Heart left ventricle (tissue), 16 donors: Measurements from ENCODE around the gene TBC1D8. TPM values are rescaled to one million over a fixed set of nuclear protein-coding genes. Genes with fewer than 3 reads are reported as not detected.
A peak's percentile ranks its signal among the peaks of the same experiment; 100 is the strongest.

Experiments used
- ATAC-seq, 4 donors: fragments of 200-7000 bp; cut with Tn5 transposase; one replicate each; pipeline ENCODE4 v1.9.1; 2020 to 2022; ENCODE audit warnings: moderate library complexity in 4 of 4, mild to moderate bottlenecking in 3 of 4, moderate number of reproducible peaks in 1 of 4
- DNase-seq, 5 donors: peaks; one replicate each; pipeline ENCODE4 v3.0.0-alpha.2; 2020
- H3K27ac ChIP-seq, 12 donors: fragments of 200-600 bp; sonication (generic) in 4 of 12; one replicate each; pipeline versions ENCODE4 v1.5.0 to v1.8.0; 2016 to 2022; ENCODE audit warnings: mild to moderate bottlenecking in 2 of 12
- H3K27me3 ChIP-seq, 9 donors: fragments of 200-600 bp; sonication (generic) in 2 of 9; one replicate each; pipeline versions ENCODE4 v1.5.1 to v1.8.0; 2016 to 2022; ENCODE audit warnings: mild to moderate bottlenecking in 3 of 9
- H3K36me3 ChIP-seq, 9 donors: fragments of 200-600 bp; sonication (generic) in 2 of 9; one replicate each; pipeline versions ENCODE4 v1.5.0 to v1.8.0; 2018 to 2022; ENCODE audit warnings: mild to moderate bottlenecking in 2 of 9
- H3K4me1 ChIP-seq, 12 donors: fragments of 200-600 bp; sonication (generic) in 4 of 12; one replicate each; pipeline versions ENCODE4 v1.5.0 to v1.8.0; 2016 to 2022; ENCODE audit warnings: mild to moderate bottlenecking in 3 of 12
- H3K4me3 ChIP-seq, 12 donors: fragments of 200-600 bp; sonication (generic) in 4 of 12; one replicate each; pipeline versions ENCODE4 v1.5.0 to v1.8.0; 2017 to 2022; ENCODE audit warnings: mild to moderate bottlenecking in 9 of 12, moderate library complexity in 4 of 12
- H3K9me3 ChIP-seq, 12 donors: fragments of 200-600 bp; sonication (generic) in 4 of 12; one replicate each; pipeline versions ENCODE4 v1.5.0 to v1.8.0; 2016 to 2022; ENCODE audit warnings: mild to moderate bottlenecking in 1 of 12
- POLR2A ChIP-seq, 2 donors: fragments of 450-650 bp; IDR thresholded peaks; one replicate each; pipeline ENCODE4 v1.6.1; 2017; ENCODE audit warnings: antibody characterized with exemption in 2 of 2, mild to moderate bottlenecking in 2 of 2, moderate library complexity in 2 of 2
- WGBS, 4 donors: extraction: QIAGEN DNeasy Blood & Tissue Kit in 2 of 4; methylation state at CpG; one replicate each; pipeline versions ENCODE4 v1.1.5 to v1.1.7; 2013 to 2018; 5-methylcytosine and 5-hydroxymethylcytosine counted together
- intact Hi-C, 10 donors: fragments of 100-400 bp; cut with DNase I; formaldehyde crosslinking; loops; one replicate each; pipeline versions ENCODE4 v1.11.1 to v1.14.2; 2022
- polyA plus RNA-seq, 2 donors: library from polyadenylated mRNA; stranded (reverse); fragments of 200-250 nt; gene quantifications; one replicate each; pipeline ENCODE4 v1.2.3, GENCODE V29; 2013
- total RNA-seq, 9 donors: library from RNA; depleted of rRNA in 2 of 9; stranded (reverse); fragments of >200 nt in 2 of 9; fragmentation: NEBNext Ultra II Directional in 3 of 9; extraction: Animal tissue kit (Norgen Biotek cat#: 25700) in 3 of 9; gene quantifications; one replicate each; pipeline versions ENCODE4 v1.1.0 to v1.2.4, GENCODE V29; 2016 to 2023
- TF ChIP-seq, protein P1 (sequence below), 12 donors: fragments of 200-600 bp; sonication (generic) in 4 of 12; IDR thresholded peaks; one replicate each; pipeline versions ENCODE4 v1.5.0 to v1.8.0; 2018 to 2022; ENCODE audit warnings: antibody characterized with exemption in 12 of 12, mild to moderate bottlenecking in 5 of 12
- donor health status: ischemic (EF 13 %, LVEDD 7.1; RV severe dilation, severe dysfunction).
- donor health status: healthy with polysubstance abuse.
- donor health status: DM: no; HTN: yes; CAD: no.
- donor health status: DM: no; HTN: no; CAD: no.
- donor health status: ischemic (EF 25% LVEDD 6.9; RV normal size, moderate dysfunction).
- donor health status: ischemic (EF 25% LVEDD 5.7; RV mildly dilated, moderate dysfunction).
- donor health status: healthy.
- donor health status: DM: yes; HTN: yes; CAD: no.
- donor health status: ischemic (EF 35%, LVEDD 5.7; RV mildly dilated, moderate dysfunction).
- donor health status: nonischemic (EF 11% LVEDD 7.7; RV severe dilation, severe dysfunction).
- donor health status: DM: yes; HTN: yes; CAD: no.
- donor health status: PGD.
- donor health status: ischemic (EF 29% LVEDD 5.4; RV normal size, mild dysfunction).
- donor health status: nonischemic (EF 23%, LVEDD 6.1; RV moderate dilation, normal function).

Gene TBC1D8
- total and polyA plus RNA-seq, 11 donors = 30.1 to 61.7 (median 42.9) TPM

DNA sequence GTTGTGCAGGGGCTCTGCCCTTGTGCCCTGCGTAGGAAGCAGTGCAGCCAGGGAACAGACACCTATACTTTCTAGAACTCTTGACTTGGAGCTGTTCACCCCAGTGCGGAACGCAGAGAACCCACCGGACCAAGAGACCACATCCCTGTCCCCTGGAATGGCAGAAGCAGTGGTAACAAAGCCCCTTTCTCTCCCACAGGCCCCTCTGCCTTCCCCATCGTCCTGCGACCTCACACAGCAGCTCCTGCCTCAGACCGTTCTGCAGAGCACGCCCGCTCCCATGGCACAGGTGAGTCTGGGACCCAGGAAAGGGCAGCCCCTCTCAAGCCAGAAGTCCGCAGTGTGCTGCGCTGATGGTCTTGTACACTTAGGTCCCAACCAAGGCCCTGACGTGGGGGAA lies 173.7 kb downstream of the TBC1D8 start:
- H3K27me3 ChIP-seq = no peaks in the 10 kb centered on the region
- 89 to 95% (median 94%) methylated on average over 12 of the region's 12 CpGs for WGBS, 4 donors
- intact Hi-C loops = loop anchor here in 1 of 10 donors (5.0 kb wide), 1 partner anchor 235 kb away; no protein-coding TSS in a partner anchor
- DNase-seq = no peak
- H3K9me3 ChIP-seq = no peaks in the 10 kb centered on the region
- H3K4me3 ChIP-seq = no peak overlapping the region
- peak overlapping the region in 1 of 12 donors; percentile 65 for H3K27ac ChIP-seq
- TF ChIP-seq, protein P1, sequence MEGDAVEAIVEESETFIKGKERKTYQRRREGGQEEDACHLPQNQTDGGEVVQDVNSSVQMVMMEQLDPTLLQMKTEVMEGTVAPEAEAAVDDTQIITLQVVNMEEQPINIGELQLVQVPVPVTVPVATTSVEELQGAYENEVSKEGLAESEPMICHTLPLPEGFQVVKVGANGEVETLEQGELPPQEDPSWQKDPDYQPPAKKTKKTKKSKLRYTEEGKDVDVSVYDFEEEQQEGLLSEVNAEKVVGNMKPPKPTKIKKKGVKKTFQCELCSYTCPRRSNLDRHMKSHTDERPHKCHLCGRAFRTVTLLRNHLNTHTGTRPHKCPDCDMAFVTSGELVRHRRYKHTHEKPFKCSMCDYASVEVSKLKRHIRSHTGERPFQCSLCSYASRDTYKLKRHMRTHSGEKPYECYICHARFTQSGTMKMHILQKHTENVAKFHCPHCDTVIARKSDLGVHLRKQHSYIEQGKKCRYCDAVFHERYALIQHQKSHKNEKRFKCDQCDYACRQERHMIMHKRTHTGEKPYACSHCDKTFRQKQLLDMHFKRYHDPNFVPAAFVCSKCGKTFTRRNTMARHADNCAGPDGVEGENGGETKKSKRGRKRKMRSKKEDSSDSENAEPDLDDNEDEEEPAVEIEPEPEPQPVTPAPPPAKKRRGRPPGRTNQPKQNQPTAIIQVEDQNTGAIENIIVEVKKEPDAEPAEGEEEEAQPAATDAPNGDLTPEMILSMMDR (IDR thresholded peaks at IDR 0.05) = no peak
- TF ChIP-seq POLR2A (IDR thresholded peaks at IDR 0.05) = no peak
- ATAC-seq = peak in 1 of 4 donors; percentile 25
- H3K4me1 ChIP-seq = no peaks in the 10 kb centered on the region
- H3K36me3 ChIP-seq = peaks cover 0 to 92% (median 79%) of the 10 kb centered on the region in 9 donors

DNA sequence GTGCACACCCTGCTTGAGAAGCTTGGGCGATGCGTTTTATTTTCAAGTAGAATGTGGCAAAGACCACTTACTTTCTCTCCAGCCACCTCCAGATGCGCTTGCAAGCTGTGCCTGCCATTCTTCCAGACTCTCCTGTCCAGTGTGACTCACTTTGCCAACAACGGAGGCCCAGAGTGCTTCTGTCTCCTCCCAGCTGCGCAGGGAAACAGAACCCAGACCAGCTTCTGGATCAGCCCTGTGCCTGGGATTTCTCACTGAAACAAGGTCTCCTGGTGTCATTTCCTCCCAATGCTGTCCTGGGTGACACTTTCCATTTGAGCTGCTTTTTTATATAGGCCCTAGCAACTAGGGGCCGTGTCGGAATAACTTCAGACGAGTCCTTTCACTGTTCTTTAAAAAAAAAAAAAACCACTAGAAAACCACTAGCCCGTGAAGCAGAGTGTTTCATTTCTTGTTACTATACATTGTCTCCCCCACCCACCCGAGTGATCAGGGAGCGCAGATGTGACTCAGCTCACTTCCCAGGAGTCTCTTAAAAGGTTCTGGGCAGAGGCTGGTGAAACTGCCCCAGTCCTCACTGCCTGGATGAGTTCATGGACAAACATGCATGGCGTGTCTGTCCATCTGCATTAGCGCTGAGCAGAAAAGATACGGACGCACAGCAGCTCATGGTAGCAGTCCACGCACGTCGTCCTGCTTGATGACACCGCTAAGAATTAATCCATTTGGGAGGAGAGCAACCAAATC lies 174.4 kb downstream of the TBC1D8 start:
- ATAC-seq (peak in 1 of 4 donors; percentile 6), DNase-seq (no peak)
- Histone ChIP-seq H3K27me3 (no peaks in the 10 kb centered on the region), H3K36me3 (peaks cover 0 to 93% (median 78%) of the 10 kb centered on the region in 9 donors), H3K4me3 (no peak overlapping the region), H3K27ac (peak overlapping the region in 1 of 12 donors; percentile 65), H3K4me1 (no peaks in the 10 kb centered on the region), H3K9me3 (no peaks in the 10 kb centered on the region)
- 81 to 86% (median 85%) methylated on average over 13 to 19 of the region's 19 CpGs for WGBS, 4 donors
- intact Hi-C loops = loop anchor here in 1 of 10 donors (5.0 kb wide), 1 partner anchor 235 kb away; no protein-coding TSS in a partner anchor
- TF ChIP-seq, protein P1 (IDR thresholded peaks at IDR 0.05) = no peak
- TF ChIP-seq POLR2A (IDR thresholded peaks at IDR 0.05) = no peak

- 83 to 97% (median 91%) methylated on average over 3 to 6 of the region's 6 CpGs for WGBS, 4 donors
- Histone ChIP-seq H3K36me3 (peaks cover 0 to 93% (median 84%) of the 10 kb centered on the region in 9 donors), H3K27me3 (no peaks in the 10 kb centered on the region), H3K4me3 (no peak overlapping the region), H3K9me3 (no peaks in the 10 kb centered on the region), H3K4me1 (no peaks in the 10 kb centered on the region), H3K27ac (no peak overlapping the region)
- no peak for DNase-seq
- intact Hi-C loops = loop anchor here in 1 of 10 donors (5.0 kb wide), 1 partner anchor 234 kb away; no protein-coding TSS in a partner anchor
- TF ChIP-seq, protein P1 (IDR thresholded peaks at IDR 0.05) = no peak
- TF ChIP-seq POLR2A (IDR thresholded peaks at IDR 0.05) = no peak
- peak in 1 of 4 donors; percentile 14 for ATAC-seq
Observed at GRCh38 chr2:100976061-100976460, 175.1 kb downstream of the TBC1D8 start.

DNA sequence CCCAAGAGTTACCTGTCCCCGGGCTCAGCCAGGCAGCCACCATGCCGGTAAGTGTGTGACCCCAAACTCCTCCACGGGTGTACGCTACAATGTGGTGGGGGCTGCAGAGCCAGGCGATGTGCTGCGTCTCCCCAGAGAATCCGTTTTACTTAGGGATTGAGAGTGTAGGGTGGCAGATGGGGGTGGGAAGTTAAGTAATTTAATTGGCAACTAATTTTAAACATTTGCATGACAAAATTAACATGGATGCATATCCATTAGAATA lies 175.7 kb downstream of the TBC1D8 start:
- Histone ChIP-seq H3K27me3 (no peaks in the 10 kb centered on the region), H3K9me3 (no peaks in the 10 kb centered on the region), H3K27ac (no peak overlapping the region), H3K4me3 (no peak overlapping the region), H3K36me3 (peaks cover 0 to 94% (median 86%) of the 10 kb centered on the region in 9 donors), H3K4me1 (no peaks in the 10 kb centered on the region)
- ATAC-seq (no peak), DNase-seq (no peak)
- intact Hi-C loops = loop anchor here in 1 of 10 donors (5.0 kb wide), 1 partner anchor 233 kb away; no protein-coding TSS in a partner anchor
- TF ChIP-seq POLR2A (IDR thresholded peaks at IDR 0.05) = no peak
- TF ChIP-seq, protein P1 (IDR thresholded peaks at IDR 0.05) = no peak
- WGBS, 4 donors = 95 to 97% (median 96%) methylated on average over 7 of the region's 7 CpGs
